Measurements from ENCODE around the gene FOSL2.

The FOSL2 gene

DNA sequence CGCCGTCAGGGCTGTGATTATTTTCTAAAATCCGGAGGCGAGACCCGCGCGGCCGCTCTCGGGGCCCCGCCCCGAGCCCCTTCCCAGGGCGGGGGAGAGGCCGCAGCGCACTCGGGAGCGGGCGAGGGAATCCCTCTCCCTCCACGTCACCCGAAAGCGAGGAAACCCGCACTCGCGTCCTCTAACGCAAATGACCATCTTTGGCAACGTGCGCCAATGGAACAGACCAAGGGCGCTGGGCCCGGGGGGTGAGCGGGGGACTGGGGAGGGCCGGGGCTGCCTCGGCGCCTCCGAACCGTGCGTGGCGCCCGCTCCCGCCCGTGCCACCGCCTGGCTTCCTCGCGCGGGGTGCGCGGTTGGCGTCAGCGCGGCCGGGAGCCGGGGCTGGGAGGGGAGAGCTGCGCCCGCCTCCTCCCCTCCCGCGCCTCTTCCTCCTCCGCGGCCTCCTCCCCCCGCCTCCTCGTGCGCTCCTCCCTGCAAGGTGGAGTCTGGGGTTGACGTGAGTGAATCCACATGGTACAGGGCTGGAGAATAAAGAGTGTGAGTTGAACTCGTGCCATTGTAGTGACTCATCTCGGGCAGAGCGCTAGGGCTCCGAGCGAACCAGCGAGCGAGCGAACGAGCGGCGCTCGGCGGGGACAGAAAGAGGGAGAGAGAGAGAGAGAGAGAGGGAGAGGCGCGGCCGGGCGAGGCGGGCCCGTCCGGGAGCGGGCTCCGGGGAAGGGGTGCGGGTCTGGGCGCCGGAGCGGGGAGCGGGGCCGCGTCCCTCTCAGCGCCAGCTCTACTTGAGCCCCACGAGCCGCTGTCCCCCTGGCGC is at the start of gene FOSL2:
Gene FOSL2 (plus strand): TSS at position 562 of the 817 bp plus-strand sequence. CDS start 863 bp downstream, outside the sequence.
- peak; percentile 94 for DNase-seq

DNA sequence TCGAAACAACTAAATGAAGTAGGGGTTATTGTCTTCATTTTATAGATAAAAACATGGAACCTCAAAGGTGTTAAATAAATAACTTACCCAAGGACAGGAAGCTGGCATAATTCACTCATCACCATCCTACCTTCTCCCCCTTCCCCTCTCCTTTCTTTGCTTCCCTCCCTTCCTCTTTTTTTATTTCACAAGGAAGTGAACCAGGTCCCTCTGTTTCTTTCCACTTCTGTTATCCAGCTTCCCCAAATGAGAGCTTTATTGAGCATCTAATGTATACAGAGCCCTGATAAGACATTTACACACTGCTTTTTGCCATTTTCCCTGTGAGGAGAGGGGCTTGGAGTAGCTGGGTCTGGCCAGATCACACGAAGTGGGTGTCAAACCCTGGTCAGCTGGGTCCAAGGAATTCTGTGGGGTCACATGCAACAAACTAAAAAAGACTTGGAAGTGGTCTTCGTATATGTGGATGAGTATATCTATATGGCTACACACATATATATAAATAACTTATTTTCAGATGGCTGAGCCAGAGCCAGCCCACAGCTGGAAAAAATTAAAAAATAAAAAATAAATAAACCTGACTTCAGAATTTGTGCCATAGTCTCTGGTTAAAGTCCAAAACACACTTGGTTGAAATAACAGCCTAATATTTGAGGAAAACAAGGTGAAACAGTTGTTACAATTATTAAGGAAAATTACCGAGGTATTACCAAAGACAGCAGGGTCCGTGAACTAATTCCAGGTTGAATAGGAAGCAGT is 49.3 kb upstream of the FOSL2 start:
- no peak for DNase-seq

DNA sequence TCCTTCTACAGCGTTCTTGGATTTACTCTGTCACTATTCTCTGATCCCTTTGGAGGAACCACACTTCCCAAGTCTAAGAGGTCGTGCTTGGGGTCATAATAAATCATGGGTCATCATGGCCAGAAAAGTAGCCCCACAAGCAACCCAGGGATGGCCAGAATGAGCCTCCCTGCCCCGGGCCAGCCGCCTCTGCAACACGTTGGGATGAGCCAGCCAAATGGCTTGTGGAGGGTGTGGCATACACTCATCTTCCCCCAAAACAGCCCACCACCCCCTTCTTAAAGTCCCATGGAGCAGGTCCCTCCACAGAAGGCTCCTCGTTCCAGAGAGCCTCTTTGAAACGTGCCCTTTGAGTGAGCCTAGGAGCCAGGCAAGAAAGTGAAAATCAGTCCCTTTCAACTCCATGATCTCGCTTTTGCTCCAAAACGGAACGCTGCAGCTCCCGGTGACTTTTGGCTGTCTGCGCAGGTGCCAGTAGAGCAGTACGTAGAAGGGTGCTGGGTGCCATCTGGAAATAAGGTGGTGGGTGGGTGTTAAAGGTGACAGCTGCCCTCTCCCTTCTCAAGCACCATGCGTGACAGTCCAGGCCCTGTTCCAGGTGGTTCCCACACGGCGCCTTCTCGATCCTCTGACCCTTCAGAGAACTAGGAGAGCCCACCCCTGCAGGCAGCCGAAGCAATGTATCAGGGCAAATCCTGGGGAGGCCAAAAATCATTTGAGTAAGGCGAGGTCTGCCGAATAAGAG is 48.5 kb upstream of the FOSL2 start:
- no peak for DNase-seq

DNA sequence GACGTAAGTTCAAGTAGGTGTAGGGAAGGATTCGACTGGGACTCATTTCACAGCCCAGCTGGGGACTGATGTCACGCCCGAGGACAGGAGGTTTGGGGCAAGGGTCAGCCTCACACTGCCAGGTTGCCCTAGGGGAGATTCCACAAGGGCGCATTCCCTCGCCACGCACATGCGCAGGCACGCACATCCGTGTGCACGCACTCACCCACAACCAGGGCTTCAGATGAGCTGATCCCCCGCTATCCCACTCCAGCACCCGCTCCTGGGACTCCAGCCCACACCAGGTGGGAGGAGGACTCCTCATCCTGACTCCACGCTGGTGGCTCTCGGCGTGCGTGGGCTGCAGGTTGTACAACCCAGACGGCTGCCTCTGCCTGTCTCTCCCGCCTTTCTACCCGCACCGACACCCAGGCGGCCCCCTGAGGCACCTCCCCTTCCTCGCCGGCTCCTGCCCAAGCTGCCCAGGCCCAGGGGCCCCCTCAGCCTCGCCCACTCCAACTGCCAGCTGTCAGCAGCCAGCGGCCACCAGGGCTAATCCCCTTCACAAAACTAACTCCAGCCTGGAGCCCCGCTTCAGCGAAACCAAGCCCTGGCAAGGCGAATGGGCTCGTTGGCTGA is 47.8 kb upstream of the FOSL2 start:
- DNase-seq, result no peak

DNA sequence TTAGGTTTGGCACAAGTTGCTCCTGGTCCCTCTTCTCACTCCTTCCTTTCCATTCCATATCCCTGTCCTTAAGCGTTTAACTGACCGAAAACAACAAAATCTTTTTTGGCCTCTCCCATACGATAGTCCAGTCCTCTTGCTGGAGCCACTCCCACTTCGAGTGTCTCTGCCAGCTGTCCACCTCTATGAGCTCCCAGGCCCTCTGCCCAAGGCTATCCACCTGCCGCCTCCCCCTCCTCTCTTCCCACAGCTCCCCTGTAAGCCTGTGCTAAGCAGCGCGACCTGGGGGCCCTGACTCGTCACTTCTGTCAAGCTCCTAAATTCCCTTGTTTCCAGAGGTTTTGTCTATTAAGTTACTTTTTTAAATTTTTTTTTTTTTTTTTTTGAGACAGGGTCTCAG is 47.0 kb upstream of the FOSL2 start:
- no peak for DNase-seq

DNA sequence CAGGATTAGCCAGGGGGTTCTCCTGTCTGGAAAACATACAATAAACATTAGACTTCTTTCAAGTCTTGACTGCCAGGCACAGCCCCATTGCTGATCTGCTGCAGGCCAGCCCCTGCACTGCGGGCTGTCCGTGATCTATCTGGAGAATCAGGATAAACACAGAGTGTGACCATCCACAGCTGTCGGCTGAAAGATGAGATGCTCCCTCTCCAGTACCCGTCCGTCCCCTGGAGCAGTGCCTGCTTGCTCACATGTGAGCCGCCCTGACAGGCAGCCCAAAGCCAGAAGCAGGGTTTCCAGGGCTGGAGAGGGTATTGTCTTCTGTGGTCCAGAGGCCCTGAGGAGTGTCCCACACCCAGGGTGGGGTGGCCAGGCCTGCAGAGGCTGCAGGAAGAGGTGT is 46.1 kb upstream of the FOSL2 start:
- DNase-seq, result no peak

DNA sequence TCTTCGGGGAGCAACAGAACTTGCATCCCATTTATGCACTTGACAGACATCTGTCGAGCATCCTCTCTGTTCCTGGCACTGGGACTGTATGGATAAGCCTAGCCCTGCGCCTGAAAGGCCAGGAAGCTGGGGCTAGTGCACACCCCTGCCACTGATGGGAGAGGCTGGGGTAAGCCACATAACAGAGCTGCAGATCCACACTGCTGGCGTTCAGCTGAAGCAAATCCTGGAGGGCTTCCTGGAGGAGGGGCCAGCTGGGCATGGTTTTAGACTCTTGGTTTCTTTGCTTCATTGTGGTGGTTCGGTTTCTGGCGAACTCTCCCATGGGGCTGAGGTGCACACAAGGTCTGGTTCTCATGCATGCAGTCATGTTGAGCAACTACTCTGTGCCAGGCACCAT is 45.5 kb upstream of the FOSL2 start:
- DNase-seq, result no peak

DNA sequence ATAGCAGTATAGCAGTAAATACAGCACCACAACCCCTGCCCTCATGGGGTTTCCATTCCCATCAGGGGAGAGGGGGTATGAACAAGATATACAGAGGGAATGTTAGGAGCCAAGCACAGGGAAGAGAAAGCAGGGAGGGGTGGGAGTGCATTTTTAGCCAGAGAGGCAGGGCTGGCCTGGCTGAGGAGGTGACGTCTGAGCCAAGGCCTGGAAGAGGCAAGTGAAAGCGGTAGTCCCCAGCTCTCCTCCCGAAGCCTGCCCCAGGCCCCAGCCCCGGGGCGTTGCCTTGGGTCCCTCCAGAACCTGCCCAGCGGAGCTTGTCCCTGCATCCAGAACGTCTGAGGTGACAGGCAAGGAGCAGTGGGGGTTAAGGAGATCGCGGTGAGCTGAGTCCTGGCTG is 45.1 kb upstream of the FOSL2 start:
- DNase-seq, result no peak

DNA sequence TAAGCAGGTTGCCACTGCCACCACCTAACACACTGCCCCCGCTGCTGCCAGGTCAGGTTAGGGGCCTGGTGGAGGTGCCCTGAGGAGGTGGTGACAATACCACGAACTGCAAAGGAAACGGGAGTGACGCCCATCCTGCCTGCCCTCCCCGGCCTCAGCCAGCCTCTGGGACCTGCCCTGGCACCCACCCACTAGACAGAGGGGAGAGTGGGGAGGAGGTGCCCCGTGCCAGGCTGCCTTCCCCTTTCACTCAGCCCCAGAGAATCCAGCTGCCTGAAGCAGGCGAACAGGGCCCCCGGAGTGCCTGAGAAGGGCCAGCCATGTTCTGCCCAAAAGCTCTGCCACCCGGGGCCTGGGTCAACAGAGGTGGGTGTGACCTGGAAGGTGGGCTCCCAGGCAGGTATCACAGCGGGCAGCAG is 44.5 kb upstream of the FOSL2 start:
- DNase-seq, result peak; percentile 54

DNA sequence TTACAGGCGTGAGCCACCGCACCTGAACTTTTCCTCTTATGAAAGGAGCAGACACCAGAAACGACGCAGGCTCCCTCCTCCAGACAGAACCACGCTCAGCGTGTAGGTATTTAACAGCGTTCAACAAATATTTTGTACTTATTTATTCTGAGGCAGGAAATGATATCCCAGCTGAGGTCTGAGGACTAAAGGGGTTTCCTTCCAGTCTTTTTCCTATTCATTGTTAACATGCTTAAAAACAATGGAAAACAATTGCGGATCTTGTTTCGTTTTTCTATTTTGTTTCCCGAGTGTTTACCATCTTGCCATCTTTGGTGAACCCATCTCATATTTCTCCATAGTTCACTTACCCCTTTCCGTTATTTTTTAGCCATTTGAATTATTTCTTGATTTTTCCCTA is 43.7 kb upstream of the FOSL2 start:
- no peak for DNase-seq

DNA sequence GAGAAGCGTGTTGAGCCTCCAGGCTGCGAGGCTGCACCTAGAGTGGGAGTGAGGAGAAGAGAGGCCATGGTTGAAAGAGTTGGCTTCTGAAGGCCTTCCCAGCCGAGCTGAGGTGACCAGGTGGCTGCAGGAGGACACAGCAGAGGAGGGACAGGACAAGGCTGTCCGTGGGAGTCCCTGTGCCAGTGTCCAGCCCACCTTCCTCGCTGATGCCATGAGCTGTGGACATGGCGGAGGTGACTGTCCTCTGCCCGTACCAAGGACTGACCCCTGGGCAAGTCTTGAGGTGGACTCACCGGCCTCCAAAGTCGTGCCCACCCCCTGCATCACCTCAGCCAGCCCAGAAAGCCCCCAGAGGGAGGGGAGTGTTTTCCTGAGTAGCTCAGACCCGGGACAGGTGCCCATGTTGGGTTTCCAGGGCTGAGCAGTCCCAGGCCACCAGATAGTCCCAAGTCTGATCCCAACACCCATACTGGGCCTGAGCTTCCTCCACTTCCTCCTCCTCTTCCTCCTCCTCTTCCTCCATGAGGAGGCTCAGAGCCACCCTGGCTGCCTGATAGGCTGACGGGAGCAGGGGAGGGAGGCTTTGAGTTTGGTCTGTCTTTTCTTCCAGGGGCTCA is 43.0 kb upstream of the FOSL2 start:
- DNase-seq, result no peak

DNA sequence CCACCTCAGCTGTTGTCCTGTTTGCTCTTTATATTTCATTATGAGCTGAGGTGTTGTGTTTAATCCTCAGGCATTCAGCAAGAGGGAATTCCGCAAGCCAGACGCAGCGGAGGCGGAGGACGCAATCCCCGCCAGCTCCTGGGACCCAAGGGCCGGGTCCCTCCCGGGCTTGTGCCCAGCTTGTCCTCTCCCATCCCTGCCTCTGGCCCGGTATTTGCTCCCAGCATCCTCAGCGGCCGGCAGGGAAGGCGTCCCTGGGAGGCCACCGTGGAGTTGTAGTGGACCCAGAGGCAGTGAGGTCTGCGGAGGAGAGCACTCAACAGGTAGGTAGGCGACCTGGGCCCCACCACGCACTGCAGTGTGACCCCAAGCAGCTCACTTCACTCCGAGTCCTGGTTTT is 42.5 kb upstream of the FOSL2 start:
- DNase-seq, result no peak

DNA sequence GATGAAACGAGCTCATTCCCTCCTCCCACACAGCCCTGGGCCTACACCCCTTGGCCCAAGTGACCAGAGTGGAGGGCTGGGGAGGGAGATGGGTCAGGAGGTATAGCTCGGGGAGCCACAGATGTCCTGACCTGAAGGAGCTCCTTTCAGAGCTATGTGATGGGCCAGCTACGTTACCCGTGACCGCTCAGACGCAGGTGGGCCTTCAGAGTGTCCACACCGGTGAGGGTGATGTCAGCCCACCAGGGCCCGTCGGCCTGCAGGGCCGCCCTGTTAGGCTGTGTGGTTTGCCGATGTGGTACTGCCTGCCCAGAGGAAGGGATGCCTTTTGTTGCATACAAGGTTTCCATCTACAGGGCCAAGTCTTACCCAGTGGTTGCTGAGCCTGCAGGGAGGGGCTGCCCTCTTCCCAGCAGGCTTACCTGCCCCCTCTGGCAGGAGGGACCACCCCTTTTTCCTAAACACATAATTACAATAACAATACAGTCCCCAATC is 41.8 kb upstream of the FOSL2 start:
- no peak for DNase-seq

DNA sequence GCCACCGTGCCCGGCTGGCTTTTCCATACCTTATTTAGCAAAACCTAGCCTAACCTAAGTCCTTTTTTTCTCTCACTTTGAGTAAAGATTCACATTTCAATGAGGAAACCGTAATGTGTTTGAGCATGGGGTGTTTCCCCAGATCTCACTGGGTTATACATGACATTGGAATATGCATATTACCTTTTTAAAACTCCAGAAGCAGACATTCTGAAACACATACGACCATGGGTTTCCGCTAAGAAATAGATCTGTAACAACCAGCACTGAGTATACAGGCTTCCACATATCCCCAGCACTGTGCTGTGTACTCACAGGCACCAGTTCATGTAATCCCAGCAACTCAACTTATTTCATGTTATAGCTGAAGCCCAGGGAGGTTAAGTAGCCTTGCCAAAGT is 41.0 kb upstream of the FOSL2 start:
- no peak for DNase-seq

DNA sequence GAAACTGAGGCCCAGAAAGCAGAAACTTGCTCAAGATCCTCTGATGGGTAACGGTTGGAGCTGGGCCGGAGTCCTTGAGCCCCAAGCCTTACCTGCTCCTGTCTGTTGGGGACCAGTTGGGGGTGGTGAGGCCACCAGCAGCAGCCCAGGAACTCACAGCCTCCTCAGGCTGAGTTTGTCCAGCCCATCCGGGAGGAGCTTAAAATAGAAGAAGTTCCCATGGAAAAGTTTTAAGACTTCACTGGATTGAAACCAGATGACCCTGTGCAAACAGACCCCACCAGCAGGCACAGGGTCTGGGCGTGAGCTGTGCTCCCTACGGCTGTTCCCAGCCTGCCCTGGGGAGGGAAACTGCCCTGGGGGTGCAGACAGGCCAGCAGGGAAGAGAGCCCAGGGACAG is 40.6 kb upstream of the FOSL2 start:
- no peak for DNase-seq

DNA sequence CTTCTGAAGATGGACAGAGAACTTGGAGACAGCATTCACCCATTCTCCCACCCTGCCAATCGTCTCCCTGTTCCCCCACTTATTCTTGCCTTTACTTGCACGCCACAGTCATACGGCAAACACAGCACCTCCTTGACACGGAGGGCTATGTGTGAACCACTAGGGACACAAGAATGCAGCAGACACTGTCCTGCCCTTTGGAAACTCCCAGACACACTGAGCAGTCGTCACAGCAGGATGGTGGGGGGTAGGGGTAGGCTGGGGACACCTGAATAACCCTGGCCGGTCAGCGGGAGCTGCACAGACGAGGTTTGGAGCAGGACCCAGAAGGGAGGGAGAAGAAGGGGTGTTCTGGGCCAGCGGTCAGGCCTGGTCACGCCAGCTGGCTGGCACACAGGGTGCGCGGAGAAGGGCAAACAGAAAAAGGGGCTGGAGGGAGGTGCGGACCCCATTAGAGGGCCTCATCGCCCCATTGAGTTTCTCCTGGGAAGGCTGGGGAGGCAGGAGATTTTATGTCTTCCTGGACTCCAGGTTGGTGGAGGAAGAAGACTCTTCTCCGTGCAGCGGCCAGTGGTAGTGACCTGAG is 40.0 kb upstream of the FOSL2 start:
- no peak for DNase-seq

DNA sequence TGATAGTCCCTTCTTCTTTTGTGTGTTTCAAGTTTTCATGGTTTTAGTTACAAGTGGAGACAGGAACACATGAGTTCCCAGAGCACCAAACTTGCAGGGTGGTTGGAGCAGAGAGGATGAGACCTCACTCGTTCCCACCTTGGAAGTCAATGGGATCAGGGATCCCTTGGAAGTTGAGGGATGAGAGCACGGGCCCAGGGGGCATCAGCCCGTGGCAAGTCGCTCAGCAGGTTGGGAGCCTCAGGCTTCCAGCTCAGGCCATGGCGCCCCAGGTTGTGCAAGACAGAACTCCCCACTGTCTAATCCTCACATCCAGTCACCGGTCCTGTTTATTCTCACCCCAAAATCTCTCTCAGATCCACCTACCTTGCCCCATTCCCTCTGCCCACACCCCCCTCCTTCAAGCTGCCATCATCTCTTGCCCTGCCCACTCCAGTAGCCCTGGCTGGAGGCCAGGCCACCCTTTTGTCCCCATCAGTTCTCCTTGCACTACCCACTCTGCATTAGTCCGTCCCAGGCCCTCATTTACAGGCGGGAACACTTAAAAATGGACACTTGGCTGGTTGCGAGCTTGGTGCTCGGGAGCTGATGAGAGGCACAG is 37.6 kb upstream of the FOSL2 start:
- no peak for DNase-seq

DNA sequence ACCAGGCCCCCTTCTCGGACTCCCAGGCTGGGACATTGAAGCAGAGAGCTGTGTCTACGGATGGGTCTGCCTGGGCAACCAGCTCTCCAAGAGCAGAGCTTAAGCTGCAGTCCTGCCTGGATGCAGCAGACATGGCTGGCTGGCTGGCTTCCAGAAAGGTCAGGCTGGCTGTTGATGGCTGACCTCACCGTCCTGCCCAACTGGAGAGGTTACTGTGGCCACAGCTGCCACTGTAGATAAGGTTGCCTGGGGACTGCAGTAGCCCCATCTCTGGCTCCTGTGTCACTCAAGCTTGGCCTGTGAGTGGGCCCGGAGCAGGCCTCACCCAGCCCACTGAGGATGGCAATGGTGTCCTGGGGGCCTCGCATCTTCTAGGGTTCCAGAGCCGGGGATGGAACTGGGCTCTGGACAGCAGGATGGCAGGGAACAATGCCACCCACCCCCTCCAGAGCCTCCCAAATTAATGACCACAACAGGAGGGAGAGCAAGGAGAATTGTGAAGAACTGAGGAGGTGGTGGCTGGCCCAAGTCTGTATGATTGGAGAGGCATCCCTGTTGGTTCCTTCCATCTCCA is 37.0 kb upstream of the FOSL2 start:
- DNase-seq, result no peak

DNA sequence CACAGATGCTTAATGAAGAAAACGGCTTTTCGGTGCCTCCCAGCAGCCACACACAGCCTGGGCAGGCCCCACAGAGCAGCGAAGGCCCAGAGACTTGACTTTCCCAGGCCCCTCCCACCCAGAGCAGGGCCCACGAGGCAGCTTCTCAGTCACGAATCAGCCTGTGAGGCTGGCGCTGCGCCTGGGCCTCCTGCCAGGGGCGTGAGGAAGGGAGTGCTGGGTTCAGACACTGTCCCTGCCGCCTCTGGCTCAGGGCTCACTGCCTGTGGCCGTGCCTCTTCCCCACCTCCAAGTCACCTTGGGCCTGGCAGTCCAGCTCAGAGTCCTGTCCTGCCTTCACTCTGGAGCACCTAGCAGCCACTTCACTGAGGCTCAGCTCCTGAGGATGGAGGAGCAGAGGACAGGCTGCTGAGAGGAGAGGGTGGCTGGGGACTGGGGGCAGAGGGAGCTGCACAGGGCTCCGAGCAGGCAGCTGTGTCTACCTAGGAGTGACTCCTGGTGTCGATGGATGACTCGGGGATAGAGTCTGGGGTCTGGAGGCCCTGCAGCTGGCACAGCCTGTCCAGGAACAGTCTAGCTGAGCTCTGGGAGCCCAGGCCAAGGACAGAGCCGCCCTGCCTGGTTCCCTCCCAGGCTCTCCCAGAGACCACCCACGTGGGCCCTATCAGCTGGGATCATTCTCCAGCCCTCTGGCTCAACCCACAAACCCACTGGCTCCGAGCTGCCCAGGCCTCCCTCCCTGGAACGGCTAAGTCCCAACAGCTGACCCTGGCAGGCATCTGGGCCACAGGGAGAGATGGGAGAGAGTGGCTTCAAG is 36.4 kb upstream of the FOSL2 start:
- DNase-seq, result peak; percentile 47

DNA sequence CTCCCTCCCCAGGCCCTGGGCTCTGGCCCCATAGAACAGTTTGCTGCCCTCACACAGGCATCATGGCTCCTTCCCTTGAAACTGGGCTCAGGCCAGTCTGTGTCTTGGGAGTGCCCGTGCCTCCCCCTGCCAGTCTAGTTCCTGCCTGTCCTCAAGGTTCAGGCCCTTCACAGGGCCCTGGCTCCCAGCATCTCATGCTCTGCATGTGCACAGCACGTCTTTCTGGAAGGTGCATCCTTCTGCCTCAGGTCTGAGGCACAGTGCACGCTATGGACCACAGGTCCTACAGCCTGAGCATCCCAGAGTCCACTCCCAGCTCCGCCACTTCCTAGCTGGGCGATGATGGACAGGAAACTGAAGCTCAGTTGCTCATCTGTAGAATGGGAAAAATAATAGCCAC is 35.6 kb upstream of the FOSL2 start:
- no peak for DNase-seq
